H1 (cell line): ENCODE data around the gene CASQ2. TPM values are rescaled to one million over a fixed set of nuclear protein-coding genes. Genes with fewer than 3 reads are reported as not detected.

Source experiments
- CTCF ChIA-PET: fragments of 300-600 bp; sonication (Branson Sonifier 250); formaldehyde crosslinking; loops from one replicate; lab custom pipeline; 2021; ENCODE audit not compliant: partially characterized antibody; lab: Charles Lee
- POLR2A ChIA-PET: fragments of 300-600 bp; sonication (Branson Sonifier 250); formaldehyde crosslinking; loops from one replicate; lab custom pipeline; 2021; ENCODE audit warnings: inconsistent platforms; ENCODE audit not compliant: partially characterized antibody; lab: Charles Lee
- DNase-seq, 2 experiments: peaks; one replicate each; pipeline versions ENCODE4 v3.0.0 to v3.0.0-alpha.2; 2010 to 2022; ENCODE audit warnings: low spot score in 2 of 2, low read depth in 1 of 2, mixed read lengths in 1 of 2
- FAIRE-seq: peaks from 2 replicates; lab custom pipeline; 2011; peaks lifted over from hg19 to GRCh38; lab: Jason Lieb, UNC
- H2AFZ ChIP-seq: 2 replicates; pipeline ENCODE4 v1.8.1; 2012; ENCODE audit warnings: low read length, inconsistent platforms
- H2AK5ac ChIP-seq: 2 replicates; pipeline ENCODE4 v1.6.1; 2013; ENCODE audit warnings: low read depth, low read length
- H2BK120ac ChIP-seq: replicated peaks from 2 replicates; pipeline ENCODE3; 2013; ENCODE audit warnings: low read depth, low read length, inconsistent platforms
- H2BK12ac ChIP-seq: 2 replicates; pipeline ENCODE4 v1.6.1; 2013; ENCODE audit warnings: low read depth, low read length
- H2BK15ac ChIP-seq: 2 replicates; pipeline ENCODE4 v1.6.1; 2013; ENCODE audit warnings: low read length
- H2BK20ac ChIP-seq: 2 replicates; pipeline ENCODE4 v1.6.1; 2013; ENCODE audit warnings: low read length
- H2BK5ac ChIP-seq: 2 replicates; pipeline ENCODE4 v1.6.1; 2013; ENCODE audit warnings: low read depth, low read length
- H3K14ac ChIP-seq: 2 replicates; pipeline ENCODE4 v1.6.1; 2013; ENCODE audit warnings: inconsistent platforms; ENCODE audit not compliant: insufficient read length
- H3K18ac ChIP-seq: 2 replicates; pipeline ENCODE4 v1.6.1; 2013; ENCODE audit warnings: low read length; ENCODE audit errors: extremely low read depth
- H3K23ac ChIP-seq: 2 replicates; pipeline ENCODE4 v1.6.1; 2013; ENCODE audit warnings: inconsistent platforms; ENCODE audit not compliant: insufficient read length
- H3K23me2 ChIP-seq: 2 replicates; pipeline ENCODE4 v1.6.1; 2013; ENCODE audit warnings: low read depth, low read length
- H3K27ac ChIP-seq: 2 replicates; pipeline ENCODE4 v1.6.1; 2011; ENCODE audit warnings: low read depth, low read length, inconsistent platforms
- H3K27me3 ChIP-seq, 4 experiments: replicated peaks in 1 of 4; 1 replicate in 1 of 4; 2 replicates in 3 of 4; pipeline versions ENCODE4 v1.6.1 to v1.8.1; 2011 to 2013; ENCODE audit warnings: low read length in 3 of 4, mild to moderate bottlenecking in 3 of 4, inconsistent platforms in 2 of 4, mixed read lengths in 2 of 4, moderate library complexity in 1 of 4; ENCODE audit not compliant: control insufficient read depth in 3 of 4, insufficient read depth in 3 of 4; ENCODE audit errors: extremely low read depth in 1 of 4
- H3K36me3 ChIP-seq, 4 experiments: 2 replicates each; pipeline versions ENCODE4 v1.6.1 to v1.8.1; 2011 to 2013; ENCODE audit warnings: mild to moderate bottlenecking in 4 of 4, low read length in 3 of 4, moderate library complexity in 2 of 4, control low read depth in 1 of 4, inconsistent platforms in 1 of 4; ENCODE audit not compliant: insufficient read depth in 4 of 4, control insufficient read depth in 2 of 4
- H3K4ac ChIP-seq: replicated peaks from 2 replicates; pipeline ENCODE3; 2013; ENCODE audit warnings: low read length, low read depth, mixed read lengths, inconsistent platforms; ENCODE audit not compliant: insufficient read length
- H3K4me1 ChIP-seq, 4 experiments: replicated peaks in 1 of 4; 1 replicate in 1 of 4; 2 replicates in 3 of 4; pipeline versions ENCODE4 v1.6.1 to v1.8.1; 2011 to 2013; ENCODE audit warnings: low read length in 3 of 4, inconsistent platforms in 2 of 4, mixed read lengths in 1 of 4; ENCODE audit not compliant: insufficient read depth in 4 of 4, control insufficient read depth in 3 of 4
- H3K4me2 ChIP-seq, 2 experiments: 2 replicates each; pipeline versions ENCODE4 v1.6.1 to v1.8.1; 2011 to 2013; ENCODE audit warnings: low read depth in 2 of 2, low read length in 2 of 2, control low read depth in 1 of 2, inconsistent platforms in 1 of 2, mild to moderate bottlenecking in 1 of 2; ENCODE audit not compliant: insufficient read depth in 1 of 2
- H3K4me3 ChIP-seq, 4 experiments: fragments of 200-600, 300-600 bp in 1 of 4; sonication (generic), shearing (Covaris generic), sonication (Bioruptor Twin) in 1 of 4; 2 replicates each; pipeline versions ENCODE4 v1.5.1 to v1.8.1; 2011 to 2016; ENCODE audit warnings: low read length in 4 of 4, low read depth in 3 of 4, control low read depth in 2 of 4, inconsistent platforms in 2 of 4, mild to moderate bottlenecking in 2 of 4, mixed read lengths in 1 of 4, moderate library complexity in 1 of 4; ENCODE audit not compliant: insufficient read depth in 2 of 4; ENCODE audit errors: extremely low read depth in 1 of 4
- H3K56ac ChIP-seq: replicated peaks from 2 replicates; pipeline ENCODE3; 2013; ENCODE audit warnings: low read depth, mild to moderate bottlenecking, mixed read lengths, low read length, inconsistent platforms; ENCODE audit not compliant: insufficient read length
- H3K79me1 ChIP-seq: 2 replicates; pipeline ENCODE4 v1.6.1; 2013; ENCODE audit warnings: low read depth, low read length, control low read depth
- H3K79me2 ChIP-seq, 2 experiments: 2 replicates each; pipeline versions ENCODE4 v1.6.1 to v1.8.1; 2012 to 2013; ENCODE audit warnings: low read length in 2 of 2, mild to moderate bottlenecking in 2 of 2, inconsistent platforms in 1 of 2; ENCODE audit not compliant: insufficient read depth in 2 of 2, control insufficient read depth in 1 of 2
- H3K9ac ChIP-seq, 4 experiments: replicated peaks in 1 of 4; 1 replicate in 1 of 4; 2 replicates in 3 of 4; pipeline versions ENCODE4 v1.6.1 to v1.8.1; 2011 to 2013; ENCODE audit warnings: low read depth in 3 of 4, low read length in 3 of 4, control low read depth in 2 of 4, mild to moderate bottlenecking in 2 of 4, moderate library complexity in 2 of 4, inconsistent platforms in 1 of 4; ENCODE audit errors: extremely low read depth in 1 of 4
- H3K9me3 ChIP-seq, 2 experiments: 2 replicates each; pipeline versions ENCODE4 v1.6.1 to v1.8.1; 2012 to 2013; ENCODE audit warnings: mild to moderate bottlenecking in 2 of 2, moderate library complexity in 2 of 2, control low read depth in 1 of 2, inconsistent platforms in 1 of 2, low read depth in 1 of 2, low read length in 1 of 2, mixed read lengths in 1 of 2; ENCODE audit not compliant: insufficient read depth in 2 of 2
- H4K20me1 ChIP-seq, 2 experiments: replicated peaks in 1 of 2; 2 replicates each; pipeline versions ENCODE3 to v1.8.1; 2011 to 2013; ENCODE audit warnings: inconsistent platforms in 2 of 2, low read length in 2 of 2, mild to moderate bottlenecking in 1 of 2; ENCODE audit not compliant: insufficient read depth in 2 of 2, control insufficient read depth in 1 of 2
- H4K5ac ChIP-seq: 2 replicates; pipeline ENCODE4 v1.6.1; 2013; ENCODE audit warnings: low read length, low read depth, mixed read lengths, inconsistent platforms; ENCODE audit not compliant: insufficient read length
- H4K8ac ChIP-seq: 2 replicates; pipeline ENCODE4 v1.8.0; 2013; ENCODE audit warnings: mild to moderate bottlenecking, moderate library complexity, low read length, inconsistent platforms; ENCODE audit not compliant: insufficient read depth; ENCODE audit errors: extremely low read depth
- H4K91ac ChIP-seq: replicated peaks from 2 replicates; pipeline ENCODE3; 2013; ENCODE audit warnings: low read length, mixed read lengths, inconsistent platforms; ENCODE audit not compliant: insufficient read length
- ASH2L ChIP-seq: fragments of 200-600, 300-600 bp; sonication (generic); IDR thresholded peaks from one replicate; pipeline ENCODE4 v1.7.1; 2017; ENCODE audit warnings: low read length
- CEBPB ChIP-seq: IDR thresholded peaks from 2 replicates; pipeline ENCODE4 v1.6.1; 2012; ENCODE audit warnings: low read depth, low read length
- EZH2 ChIP-seq: fragments of 200-600 bp; sonication (generic); IDR thresholded peaks from 2 replicates; pipeline ENCODE4 v1.7.1; 2012; ENCODE audit warnings: low read depth, mild to moderate bottlenecking, moderate library complexity, low read length, inconsistent platforms; ENCODE audit not compliant: severe bottlenecking
- FOSL1 ChIP-seq: IDR thresholded peaks from 2 replicates; pipeline ENCODE4 v1.6.1; 2011; ENCODE audit warnings: mild to moderate bottlenecking, low read depth, low read length, moderate library complexity; ENCODE audit not compliant: insufficient read depth
- HDAC6 ChIP-seq: IDR thresholded peaks from one replicate; pipeline ENCODE4 v1.7.1; 2012; ENCODE audit warnings: low read depth, mild to moderate bottlenecking, inconsistent platforms, low read length, moderate library complexity
- KDM1A ChIP-seq: fragments of 200-600, 300-600 bp; sonication (generic); IDR thresholded peaks from 2 replicates; pipeline ENCODE4 v1.7.1; 2016; ENCODE audit warnings: mild to moderate bottlenecking, low read length, borderline replicate concordance
- KDM4A ChIP-seq: IDR thresholded peaks from one replicate; pipeline ENCODE4 v1.7.1; 2012; ENCODE audit warnings: low read depth, mild to moderate bottlenecking, moderate library complexity, low read length, inconsistent platforms; ENCODE audit not compliant: severe bottlenecking
- MAFK ChIP-seq: IDR thresholded peaks from 2 replicates; pipeline ENCODE4 v1.6.1; 2012; ENCODE audit warnings: low read depth, mild to moderate bottlenecking, improper control_type of control experiment, low read length
- RNF2 ChIP-seq: fragments of 200-900, 300-1000 bp; sonication (generic); IDR thresholded peaks from 2 replicates; pipeline ENCODE4 v1.7.1; 2016; ENCODE audit warnings: borderline replicate concordance, low read depth, mild to moderate bottlenecking, antibody characterized with exemption, low read length; ENCODE audit not compliant: poor library complexity, severe bottlenecking; ENCODE audit errors: missing control alignments
- RXRA ChIP-seq: IDR thresholded peaks from 2 replicates; pipeline ENCODE4 v1.6.1; 2011; ENCODE audit warnings: low read depth, mild to moderate bottlenecking, low read length, moderate library complexity; ENCODE audit not compliant: insufficient read depth
- SIX5 ChIP-seq: IDR thresholded peaks from 2 replicates; pipeline ENCODE4 v1.6.1; 2011; ENCODE audit warnings: mild to moderate bottlenecking, low read depth, low read length
- WGBS, 2 experiments: shearing (Covaris generic) in 1 of 2; methylation state at CpG; one replicate each; pipeline versions ENCODE4 v1.1.6 to v1.1.7; 2013 to 2015; ENCODE audit warnings: low lambda C conversion rate in 2 of 2, mixed read lengths in 2 of 2, inconsistent platforms in 1 of 2, low coverage in 1 of 2, missing lambda C conversion rate in 1 of 2; ENCODE audit not compliant: insufficient replicate concordance in 2 of 2, insufficient coverage in 1 of 2, insufficient read length in 1 of 2; ENCODE audit errors: extremely low coverage in 1 of 2, missing lambda C conversion rate in 1 of 2; 5-methylcytosine and 5-hydroxymethylcytosine counted together
- polyA plus RNA-seq, 7 experiments: library from polyadenylated mRNA; depleted of rRNA in 3 of 7; stranded (reverse) in 5 of 7; unstranded in 2 of 7; fragments of >200 nt in 5 of 7; fragments of 200-250 nt in 2 of 7; gene quantifications; 1 replicate in 5 of 7; 2 replicates in 1 of 7; 4 replicates in 1 of 7; pipeline versions ENCODE4 v1.2.1 to v1.2.3, GENCODE V29; 2011 to 2013; ENCODE audit warnings: missing spikeins in 2 of 7, mixed read lengths in 2 of 7
- total RNA-seq: library from RNA; stranded (reverse); fragmentation: NEBNext Ultra II Directional; extraction: Animal tissue kit (Norgen Biotek cat#: 25700); gene quantifications from 2 replicates; pipeline ENCODE4 v1.2.1, GENCODE V29; 2021
- TF ChIP-seq, protein P1 (sequence below): IDR thresholded peaks from 2 replicates; pipeline ENCODE4 v1.6.1; 2012; ENCODE audit warnings: low read length, inconsistent platforms

Gene CASQ2
- total and polyA plus RNA-seq, 2 of the 8 experiments (the other 6 are each of a cell fraction or from before 2014, with no cell fraction given) = not detected

DNA sequence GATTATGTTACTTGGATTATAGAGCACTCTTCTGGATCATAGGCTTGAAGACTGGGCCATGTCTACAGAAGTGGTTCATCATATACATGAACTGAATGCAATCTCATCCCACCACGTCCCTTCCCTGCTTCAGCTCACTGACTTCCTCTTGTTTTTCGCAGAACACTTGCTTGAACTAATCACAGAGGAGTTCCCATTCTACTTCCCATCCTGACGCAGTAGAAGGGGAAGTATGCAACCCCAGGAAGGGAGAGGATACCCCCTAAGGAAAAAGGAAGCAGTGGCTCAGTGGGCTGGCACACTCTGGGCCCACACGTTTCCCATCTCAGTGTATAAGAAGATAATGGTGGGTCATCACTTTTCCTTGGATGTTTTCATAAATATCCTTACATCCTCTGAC lies 36.2 kb downstream of the CASQ2 start:
- Histone ChIP-seq H3K18ac (no peak overlapping the region), H3K56ac (no peak overlapping the region), H3K9me3 (no peaks in the 10 kb centered on the region), H3K79me1 (no peaks in the 10 kb centered on the region), H3K4me3 (no peak overlapping the region), H3K36me3 (no peaks in the 10 kb centered on the region), H3K79me2 (no peaks in the 10 kb centered on the region), H4K8ac (no peak overlapping the region), H2BK120ac (no peak overlapping the region), H2AK5ac (no peak overlapping the region), H3K23ac (no peak overlapping the region), H2BK15ac (no peak overlapping the region), H2AFZ (no peak overlapping the region), H3K4me1 (peaks cover 0 to 6% (median 0%) of the 10 kb centered on the region in 4 experiments; a peak in 1 of 7 replicates), H4K5ac (no peak overlapping the region), H2BK12ac (no peak overlapping the region), H3K27ac (no peak overlapping the region), H3K27me3 (no peaks in the 10 kb centered on the region), H3K23me2 (no peaks in the 10 kb centered on the region), H2BK20ac (no peak overlapping the region), H3K4ac (no peak overlapping the region), H3K9ac (no peak overlapping the region), H4K20me1 (no peaks in the 10 kb centered on the region), H2BK5ac (no peak overlapping the region), H3K4me2 (no peak overlapping the region), H3K14ac (no peak overlapping the region), H4K91ac (no peak overlapping the region)
- FAIRE-seq = no peak
- no peak for DNase-seq
- WGBS, 2 experiments = 86% methylated on average over 4 of the region's 4 CpGs; no CpG with 5 or more reads in 1 of the 2 experiments
- ChIA-PET CTCF (interaction anchor here (1.4 to 2.2 kb wide), 3 partner anchors 15 to 32 kb away, joined by 3 to 7 read pairs (median 5); no protein-coding TSS in a partner anchor), POLR2A (no interaction called here)
- TF ChIP-seq KDM4A (no peak), HDAC6 (no peak), CEBPB (no peak), EZH2 (no peak), MAFK (no peak), KDM1A (no peak), RNF2 (no peak), FOSL1 (no peak), ASH2L (no peak), SIX5 (no peak), RXRA (no peak)
- TF ChIP-seq, protein P1, sequence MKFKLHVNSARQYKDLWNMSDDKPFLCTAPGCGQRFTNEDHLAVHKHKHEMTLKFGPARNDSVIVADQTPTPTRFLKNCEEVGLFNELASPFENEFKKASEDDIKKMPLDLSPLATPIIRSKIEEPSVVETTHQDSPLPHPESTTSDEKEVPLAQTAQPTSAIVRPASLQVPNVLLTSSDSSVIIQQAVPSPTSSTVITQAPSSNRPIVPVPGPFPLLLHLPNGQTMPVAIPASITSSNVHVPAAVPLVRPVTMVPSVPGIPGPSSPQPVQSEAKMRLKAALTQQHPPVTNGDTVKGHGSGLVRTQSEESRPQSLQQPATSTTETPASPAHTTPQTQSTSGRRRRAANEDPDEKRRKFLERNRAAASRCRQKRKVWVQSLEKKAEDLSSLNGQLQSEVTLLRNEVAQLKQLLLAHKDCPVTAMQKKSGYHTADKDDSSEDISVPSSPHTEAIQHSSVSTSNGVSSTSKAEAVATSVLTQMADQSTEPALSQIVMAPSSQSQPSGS = no peak
